MCF 10A (cell line): Measurements from ENCODE around the gene TIPARP. TPM values are rescaled to one million over a fixed set of nuclear protein-coding genes. Genes with fewer than 3 reads are reported as not detected.

Experiments
- BruUV-seq: library from RNA; stranded (reverse); fragments of 400-500 nt; replicated peaks from 2 replicates; lab custom pipeline; 2021; lab: Mats Ljungman, UMichigan
- CTCF ChIA-PET: fragments of 300-600 bp; sonication (Branson Sonifier 250); formaldehyde crosslinking; extraction: SDS; loops from one replicate; lab custom pipeline; 2021; ENCODE audit warnings: antibody characterized with exemption, inconsistent platforms; lab: Yijun Ruan, JAX
- POLR2A ChIA-PET: fragments of 300-600, 350-650 bp; sonication (Branson Sonifier 250); formaldehyde crosslinking; extraction: SDS; loops from one replicate; lab custom pipeline; 2020; ENCODE audit warnings: antibody characterized with exemption, inconsistent platforms; lab: Yijun Ruan, JAX
- DNase-seq: peaks from one replicate; pipeline ENCODE4 v3.0.0-alpha.2; 2018; ENCODE audit not compliant: unreplicated experiment
- H3K27ac Mint-ChIP-seq: one replicate; pipeline ENCODE4 v1.8.0; 2022; ENCODE audit warnings: mild to moderate bottlenecking, low read depth, mixed read lengths; ENCODE audit not compliant: unreplicated experiment
- H3K27me3 Mint-ChIP-seq: one replicate; pipeline ENCODE4 v1.8.0; 2022; ENCODE audit warnings: mixed read lengths; ENCODE audit not compliant: insufficient read depth, unreplicated experiment
- H3K36me3 Mint-ChIP-seq: one replicate; pipeline ENCODE4 v1.8.0; 2022; ENCODE audit warnings: mild to moderate bottlenecking, moderate library complexity, mixed read lengths; ENCODE audit not compliant: insufficient read depth, unreplicated experiment
- H3K4me1 Mint-ChIP-seq: one replicate; pipeline ENCODE4 v1.8.0; 2022; ENCODE audit warnings: mixed read lengths; ENCODE audit not compliant: insufficient read depth, unreplicated experiment
- H3K4me3 Mint-ChIP-seq: one replicate; pipeline ENCODE4 v1.8.0; 2022; ENCODE audit warnings: mild to moderate bottlenecking, moderate library complexity, mixed read lengths; ENCODE audit not compliant: unreplicated experiment
- H3K9me3 Mint-ChIP-seq: one replicate; pipeline ENCODE4 v1.8.0; 2022; ENCODE audit warnings: mixed read lengths; ENCODE audit not compliant: unreplicated experiment
- CTCF ChIP-seq: fragments of 200-600 bp; IDR thresholded peaks from one replicate; pipeline ENCODE4 v1.8.0; 2022; ENCODE audit warnings: antibody characterized with exemption, mild to moderate bottlenecking; ENCODE audit not compliant: unreplicated experiment
- intact Hi-C: fragments of 100-400 bp; cut with micrococcal nuclease; formaldehyde crosslinking; loops from 2 replicates; pipeline ENCODE4 v1.14.1; 2022
- total RNA-seq: library from RNA; stranded (reverse); gene quantifications from 2 replicates; pipeline ENCODE4 v1.2.3, GENCODE V29; 2022

Gene TIPARP
- total RNA-seq, 1 experiment from 2014 or later: 50.0 TPM

DNA sequence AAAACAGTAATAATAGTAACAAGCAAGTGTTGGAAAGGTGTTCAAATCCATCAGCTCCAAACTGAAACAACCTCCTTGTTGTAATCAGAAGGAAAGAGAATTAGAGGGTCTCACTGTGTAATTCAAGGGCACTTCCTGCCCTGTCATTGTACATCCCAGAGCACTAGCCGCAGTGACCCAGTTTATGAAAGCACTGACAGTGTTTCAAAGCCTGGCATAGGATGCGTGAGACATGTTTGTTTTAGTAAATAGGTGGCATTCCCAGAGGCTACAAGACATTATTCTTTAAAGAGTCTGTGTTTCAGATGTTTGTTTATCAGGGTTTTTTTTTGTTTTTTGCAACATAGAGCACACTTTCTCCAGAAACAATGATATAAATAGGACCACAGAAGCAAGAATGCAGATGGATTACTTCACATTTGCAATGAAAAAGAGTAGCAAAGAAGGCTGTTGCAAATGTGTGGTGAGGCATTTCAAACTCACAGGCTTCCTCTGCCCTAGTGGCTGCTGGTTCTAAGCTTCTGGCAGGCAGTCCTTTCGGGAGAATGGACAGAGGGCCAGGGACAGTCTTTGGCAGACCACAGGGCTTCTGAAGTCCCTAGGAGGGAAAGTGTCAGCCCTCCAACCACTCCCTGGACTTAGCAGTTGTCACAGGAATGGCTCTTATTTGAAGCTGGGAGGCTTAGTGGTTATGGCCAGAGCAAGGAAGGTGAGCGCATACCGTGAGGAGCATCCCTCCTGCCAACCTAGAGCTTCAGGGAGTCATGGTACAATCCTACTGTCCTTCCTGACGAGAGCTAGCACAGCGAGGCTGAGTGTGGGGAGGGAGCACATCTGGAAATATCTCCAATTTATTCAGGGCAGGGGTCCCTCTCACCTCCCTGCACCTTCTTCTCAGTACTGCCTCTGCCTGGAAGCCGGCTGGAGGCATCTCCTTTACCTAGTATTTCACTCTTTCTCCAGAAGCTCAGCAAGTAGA is 31.4 kb upstream of the TIPARP start:
- Mint-ChIP-seq H3K27me3 (peaks cover 11% of the 10 kb centered on the region), H3K4me1 (no peaks in the 10 kb centered on the region), H3K27ac (no peak overlapping the region), H3K4me3 (no peak overlapping the region), H3K9me3 (no peaks in the 10 kb centered on the region), H3K36me3 (no peaks in the 10 kb centered on the region)
- ChIA-PET CTCF (interaction anchor here (0.5 to 1.2 kb wide), 3 partner anchors 10 to 54 kb away, joined by 3 to 5 read pairs (median 4); no protein-coding TSS in a partner anchor), POLR2A (no interaction called here)
- BruUV-seq: no TSS peak
- DNase-seq: no peak
- intact Hi-C loops: no loop called here
- TF ChIP-seq CTCF: no peak

DNA sequence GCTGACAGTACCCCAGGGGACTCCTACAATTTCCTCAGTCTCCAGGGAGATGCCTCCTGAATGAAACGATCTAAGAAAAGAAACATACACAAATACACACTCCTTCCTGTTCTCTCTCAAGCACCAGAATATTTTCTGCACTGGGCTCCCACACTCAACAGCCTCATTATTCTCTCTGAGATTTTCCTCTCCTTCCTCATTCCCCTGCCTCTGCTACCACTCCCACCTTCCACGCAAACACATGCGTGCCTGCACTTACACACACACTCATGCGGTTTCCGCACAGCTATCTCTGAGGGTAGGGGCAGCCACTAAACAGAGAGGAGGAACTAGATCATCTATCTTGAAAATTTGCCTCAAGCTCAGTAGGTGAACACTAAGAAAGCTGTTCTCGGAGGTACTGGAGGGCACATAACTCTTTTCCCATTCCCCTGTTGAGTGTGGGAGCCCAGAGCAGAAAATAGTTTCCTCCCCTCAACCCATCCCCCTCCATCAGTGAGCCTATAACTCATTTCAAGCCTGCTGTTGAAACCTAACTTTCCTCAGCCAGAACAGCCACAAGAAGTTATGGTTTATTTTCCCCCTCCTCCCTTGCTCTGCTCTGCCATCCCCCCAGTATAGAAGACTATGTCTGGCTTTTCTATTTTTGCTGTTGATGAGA is 30.5 kb upstream of the TIPARP start:
- TF ChIP-seq CTCF: no peak
- no peak overlapping the region for H3K27ac Mint-ChIP-seq
- peaks cover 11% of the 10 kb centered on the region for H3K27me3 Mint-ChIP-seq
- no peak overlapping the region for H3K4me3 Mint-ChIP-seq
- H3K4me1 Mint-ChIP-seq: no peaks in the 10 kb centered on the region
- H3K9me3 Mint-ChIP-seq: no peaks in the 10 kb centered on the region
- DNase-seq: no peak
- intact Hi-C loops: no loop called here
- no peaks in the 10 kb centered on the region for H3K36me3 Mint-ChIP-seq
- POLR2A ChIA-PET: no interaction called here
- CTCF ChIA-PET: interaction anchor here (0.6 kb wide), 1 partner anchor 52 kb away, joined by 3 read pairs; no protein-coding TSS in a partner anchor
- no TSS peak for BruUV-seq

GRCh38 chr3:156644958-156645357 is 29.4 kb upstream of the TIPARP start:
- intact Hi-C loops: no loop called here
- H3K27ac Mint-ChIP-seq: no peak overlapping the region
- no TSS peak for BruUV-seq
- POLR2A ChIA-PET: no interaction called here
- no peak for DNase-seq
- CTCF ChIA-PET: interaction anchor here (1.2 kb wide), 1 partner anchor 14 kb away, joined by 4 read pairs; no protein-coding TSS in a partner anchor
- no peaks in the 10 kb centered on the region for H3K4me1 Mint-ChIP-seq
- H3K4me3 Mint-ChIP-seq: no peak overlapping the region
- peaks cover 11% of the 10 kb centered on the region for H3K27me3 Mint-ChIP-seq
- no peak for TF ChIP-seq CTCF
- H3K9me3 Mint-ChIP-seq: no peaks in the 10 kb centered on the region
- H3K36me3 Mint-ChIP-seq: no peaks in the 10 kb centered on the region

DNA sequence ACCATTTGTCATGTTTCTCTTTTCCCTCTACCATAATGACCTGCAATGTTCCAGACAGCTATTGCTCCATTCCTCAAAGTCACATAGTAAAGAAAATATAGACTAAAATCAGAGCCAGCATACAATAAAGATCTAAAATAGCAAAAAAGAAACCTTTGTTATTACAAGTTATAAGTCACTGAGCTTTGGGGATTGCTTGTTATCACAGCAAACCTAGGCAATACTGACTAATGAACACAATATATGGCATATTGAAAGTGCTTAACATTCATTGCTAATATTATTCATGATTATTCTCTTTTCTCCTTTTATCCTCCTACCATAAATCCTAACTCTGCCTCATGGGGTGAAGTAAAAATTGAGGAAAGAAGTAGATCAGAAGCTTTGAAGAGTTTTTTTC is 27.4 kb upstream of the TIPARP start:
- intact Hi-C loops: no loop called here
- peaks cover 11% of the 10 kb centered on the region for H3K27me3 Mint-ChIP-seq
- no peak overlapping the region for H3K27ac Mint-ChIP-seq
- H3K9me3 Mint-ChIP-seq: no peaks in the 10 kb centered on the region
- POLR2A ChIA-PET: interaction anchor here (0.7 to 1.1 kb wide), 2 partner anchors 18 to 27 kb away, joined by 3 read pairs; no protein-coding TSS in a partner anchor
- no peak overlapping the region for H3K4me3 Mint-ChIP-seq
- no peak for DNase-seq
- CTCF ChIA-PET: no interaction called here
- no peaks in the 10 kb centered on the region for H3K36me3 Mint-ChIP-seq
- no TSS peak for BruUV-seq
- TF ChIP-seq CTCF: no peak
- H3K4me1 Mint-ChIP-seq: no peaks in the 10 kb centered on the region
